Mucosa of descending colon (tissue), 3 donors: Measurements from ENCODE around the gene JADE3. TPM values are rescaled to one million over a fixed set of nuclear protein-coding genes. Genes with fewer than 3 reads are reported as not detected.

Experiments
- ATAC-seq: fragments of 200-7000 bp; cut with Tn5 transposase; one replicate; pipeline ENCODE4 v1.9.1; 2020; ENCODE audit warnings: mild to moderate bottlenecking, moderate library complexity
- DNase-seq, 3 donors: peaks; one replicate each; pipeline ENCODE4 v3.0.0-alpha.2; 2020
- H3K36me3 ChIP-seq: fragments of 200-600 bp; one replicate; pipeline ENCODE4 v1.8.0; 2021; ENCODE audit warnings: low read depth, mild to moderate bottlenecking
- H3K4me1 ChIP-seq: fragments of 200-600 bp; one replicate; pipeline ENCODE4 v1.8.0; 2021; ENCODE audit warnings: low read depth, mild to moderate bottlenecking
- H3K4me3 ChIP-seq: fragments of 200-600 bp; one replicate; pipeline ENCODE4 v1.8.0; 2021; ENCODE audit warnings: mild to moderate bottlenecking
- H3K9me3 ChIP-seq: fragments of 200-600 bp; one replicate; pipeline ENCODE4 v1.8.0; 2021; ENCODE audit warnings: mild to moderate bottlenecking
- intact Hi-C, 2 donors: fragments of 100-400 bp; cut with DNase I in 1 of 2; cut with micrococcal nuclease in 1 of 2; formaldehyde crosslinking; loops; one replicate each; pipeline versions ENCODE4 v1.11.0 to v1.11.1; 2022; cut with DNase I, micrococcal nuclease
- total RNA-seq, 3 donors: library from RNA; stranded (reverse); fragmentation: NEBNext Ultra II Directional in 2 of 3; extraction: Animal tissue kit (Norgen Biotek cat#: 25700) in 2 of 3; gene quantifications; one replicate each; pipeline versions ENCODE4 v1.2.1 to v1.2.4, GENCODE V29; 2021 to 2023
- TF ChIP-seq, protein P1 (sequence below): fragments of 200-600 bp; IDR thresholded peaks from one replicate; pipeline ENCODE4 v1.8.0; 2022; ENCODE audit warnings: antibody characterized with exemption, mild to moderate bottlenecking
- donor health status: DM: no; HTN: no; CAD: no; lungs with moderate emphysema.
- donor health status: DM: no; HTN: no; CAD: no.
- donor health status: DM: no; HTN: yes; CAD: no.

The JADE3 gene
- total RNA-seq, 3 donors from 2014 or later, result 4.7 to 8.0 (median 5.2) TPM

DNA sequence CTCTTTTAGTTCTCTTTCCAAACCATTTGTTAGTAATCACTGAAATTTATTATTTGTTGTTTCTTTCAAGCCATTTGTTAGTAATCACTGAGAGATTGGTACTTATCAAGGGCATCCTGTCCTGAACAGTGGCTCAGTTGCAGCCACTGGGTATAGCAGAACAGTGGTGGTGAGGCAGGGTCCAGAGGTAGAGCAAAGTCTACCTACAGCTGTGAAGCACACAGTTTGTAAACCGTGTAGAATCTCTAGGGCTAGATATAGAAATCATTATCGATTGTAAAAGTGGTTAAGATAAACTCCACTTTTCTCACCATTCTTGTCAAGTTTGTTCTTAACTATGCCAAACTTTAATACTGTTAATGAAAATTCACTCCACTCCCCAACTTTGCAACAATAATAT is 4.1 kb downstream of the JADE3 start:
- ATAC-seq (no peak), DNase-seq (no peak)
- TF ChIP-seq, protein P1, sequence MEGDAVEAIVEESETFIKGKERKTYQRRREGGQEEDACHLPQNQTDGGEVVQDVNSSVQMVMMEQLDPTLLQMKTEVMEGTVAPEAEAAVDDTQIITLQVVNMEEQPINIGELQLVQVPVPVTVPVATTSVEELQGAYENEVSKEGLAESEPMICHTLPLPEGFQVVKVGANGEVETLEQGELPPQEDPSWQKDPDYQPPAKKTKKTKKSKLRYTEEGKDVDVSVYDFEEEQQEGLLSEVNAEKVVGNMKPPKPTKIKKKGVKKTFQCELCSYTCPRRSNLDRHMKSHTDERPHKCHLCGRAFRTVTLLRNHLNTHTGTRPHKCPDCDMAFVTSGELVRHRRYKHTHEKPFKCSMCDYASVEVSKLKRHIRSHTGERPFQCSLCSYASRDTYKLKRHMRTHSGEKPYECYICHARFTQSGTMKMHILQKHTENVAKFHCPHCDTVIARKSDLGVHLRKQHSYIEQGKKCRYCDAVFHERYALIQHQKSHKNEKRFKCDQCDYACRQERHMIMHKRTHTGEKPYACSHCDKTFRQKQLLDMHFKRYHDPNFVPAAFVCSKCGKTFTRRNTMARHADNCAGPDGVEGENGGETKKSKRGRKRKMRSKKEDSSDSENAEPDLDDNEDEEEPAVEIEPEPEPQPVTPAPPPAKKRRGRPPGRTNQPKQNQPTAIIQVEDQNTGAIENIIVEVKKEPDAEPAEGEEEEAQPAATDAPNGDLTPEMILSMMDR, result no peak
- Histone ChIP-seq H3K4me3 (no peak overlapping the region), H3K36me3 (no peaks in the 10 kb centered on the region), H3K9me3 (no peaks in the 10 kb centered on the region), H3K4me1 (no peaks in the 10 kb centered on the region)
- intact Hi-C loops, result no loop called here

DNA sequence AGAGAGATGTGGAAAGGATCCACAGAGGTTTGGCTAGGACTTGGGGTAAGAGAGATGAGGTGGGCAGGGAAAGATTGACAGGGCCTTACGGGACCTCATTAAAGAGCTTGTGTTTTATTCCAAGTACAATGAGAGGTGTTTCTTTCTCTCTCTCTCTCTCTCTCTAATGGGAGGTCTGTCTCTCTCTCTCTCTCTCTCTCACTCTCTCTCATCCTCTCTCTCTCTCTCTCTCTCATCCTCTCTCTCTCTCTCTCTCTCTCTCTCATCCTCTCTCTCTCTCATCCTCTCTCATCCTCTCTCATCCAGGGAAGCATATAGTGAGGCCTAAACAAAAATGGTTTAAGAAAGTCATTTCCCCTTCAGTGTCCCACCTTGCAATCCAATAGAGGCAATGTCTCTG is 5.4 kb downstream of the JADE3 start:
- Histone ChIP-seq H3K9me3 (no peaks in the 10 kb centered on the region), H3K4me1 (no peaks in the 10 kb centered on the region), H3K4me3 (no peak overlapping the region), H3K36me3 (no peaks in the 10 kb centered on the region)
- ATAC-seq, result no peak
- no peak for DNase-seq
- intact Hi-C loops, result no loop called here
- TF ChIP-seq, protein P1, result no peak

DNA sequence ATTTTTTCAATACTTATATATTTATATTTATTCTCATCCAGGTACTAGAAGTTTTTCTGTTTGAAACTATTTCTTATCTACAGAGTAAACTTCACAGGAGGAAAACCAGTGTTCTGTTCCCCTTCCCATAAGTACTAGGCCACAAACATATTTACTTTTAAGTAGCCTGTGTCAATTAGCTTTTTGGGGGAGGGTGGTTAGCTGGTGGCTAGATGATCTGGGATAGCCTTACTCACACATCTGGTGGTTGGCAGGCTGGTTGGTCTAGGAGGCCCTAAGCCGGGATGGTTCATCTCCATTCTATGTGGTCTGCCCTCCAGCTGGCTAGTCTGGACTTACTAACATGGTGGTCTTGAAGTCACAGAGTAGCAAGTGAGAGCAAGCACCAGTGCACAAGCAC is 6.2 kb downstream of the JADE3 start:
- TF ChIP-seq, protein P1, result no peak
- intact Hi-C loops, result no loop called here
- H3K9me3 ChIP-seq, result no peaks in the 10 kb centered on the region

DNA sequence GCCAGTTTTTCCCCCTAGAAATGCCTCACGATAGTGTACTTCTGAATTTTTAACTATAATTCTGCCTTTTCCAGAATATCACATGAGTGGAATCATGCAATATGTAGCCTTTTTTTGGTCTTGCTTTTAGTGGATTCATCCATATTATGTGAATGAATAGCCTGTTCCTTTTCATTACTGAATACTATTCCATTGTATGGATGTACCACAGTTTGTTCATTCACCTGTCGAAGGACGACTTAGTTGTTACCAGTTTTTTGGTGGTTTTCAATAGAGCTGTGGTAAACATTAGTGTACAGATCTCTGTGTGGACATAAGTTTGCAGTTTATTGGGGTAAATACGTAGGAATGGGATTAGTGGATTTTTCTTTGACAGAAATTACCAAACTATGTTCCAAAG is 8.0 kb downstream of the JADE3 start:
- Histone ChIP-seq H3K4me3 (no peak overlapping the region), H3K9me3 (no peaks in the 10 kb centered on the region), H3K36me3 (no peaks in the 10 kb centered on the region), H3K4me1 (no peaks in the 10 kb centered on the region)
- TF ChIP-seq, protein P1, result no peak
- ATAC-seq (no peak), DNase-seq (no peak)
- intact Hi-C loops, result no loop called here

More for the DNA sequence above, 6.2 kb downstream of the JADE3 start:
- DNase-seq (no peak), ATAC-seq (no peak)
- Histone ChIP-seq H3K4me1 (no peaks in the 10 kb centered on the region), H3K4me3 (no peak overlapping the region), H3K36me3 (no peaks in the 10 kb centered on the region)

DNA sequence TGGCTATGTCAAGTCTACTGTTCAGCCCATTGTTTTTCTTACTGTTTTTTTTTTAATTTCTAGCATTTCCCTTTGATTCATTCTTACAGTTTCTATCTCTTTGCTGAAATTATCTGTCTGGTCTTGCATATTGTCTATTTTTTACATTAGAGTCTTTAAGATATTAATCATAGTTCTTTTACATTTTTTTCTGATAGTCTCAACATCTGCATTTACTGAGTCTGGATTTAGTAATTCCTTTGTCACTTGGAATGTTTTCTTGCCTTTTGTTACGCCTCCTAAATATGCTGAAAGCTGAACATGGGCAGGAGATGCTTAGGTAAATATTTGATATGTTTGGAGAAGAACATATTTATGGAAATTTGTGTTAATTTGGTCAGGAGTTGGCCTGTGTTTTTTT is 10.4 kb downstream of the JADE3 start:
- TF ChIP-seq, protein P1, result no peak

DNA sequence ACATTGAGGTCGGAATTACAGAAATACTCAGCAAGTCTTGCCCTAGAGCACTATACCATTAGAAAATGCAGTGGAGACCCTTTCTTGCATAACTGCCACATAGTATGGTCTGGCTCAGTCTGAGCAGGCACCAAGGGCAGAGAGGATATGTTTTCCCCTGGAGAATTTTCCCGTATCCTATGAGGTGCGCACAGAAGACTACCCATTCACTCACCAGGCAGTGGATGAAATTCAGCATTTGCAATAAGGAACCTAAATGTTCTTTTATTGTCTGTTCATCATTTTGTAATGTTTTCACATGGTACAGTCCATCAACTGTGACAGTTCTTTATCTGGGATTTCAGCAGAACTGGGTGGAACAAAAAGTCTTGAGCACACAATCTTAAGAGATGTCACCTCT is 15.5 kb downstream of the JADE3 start:
- intact Hi-C loops, result no loop called here
- no peaks in the 10 kb centered on the region for H3K4me1 ChIP-seq
- ATAC-seq (no peak), DNase-seq (no peak)
- no peak overlapping the region for H3K4me3 ChIP-seq
- no peaks in the 10 kb centered on the region for H3K36me3 ChIP-seq
- TF ChIP-seq, protein P1, result no peak
- no peaks in the 10 kb centered on the region for H3K9me3 ChIP-seq

More for the DNA sequence above, 10.4 kb downstream of the JADE3 start:
- ATAC-seq, result no peak
- Histone ChIP-seq H3K4me3 (no peak overlapping the region), H3K36me3 (no peaks in the 10 kb centered on the region), H3K9me3 (no peaks in the 10 kb centered on the region), H3K4me1 (no peaks in the 10 kb centered on the region)
- intact Hi-C loops, result no loop called here
- DNase-seq, result no peak
